ENCODE results near the gene TBC1D1.

The TBC1D1 gene

DNA sequence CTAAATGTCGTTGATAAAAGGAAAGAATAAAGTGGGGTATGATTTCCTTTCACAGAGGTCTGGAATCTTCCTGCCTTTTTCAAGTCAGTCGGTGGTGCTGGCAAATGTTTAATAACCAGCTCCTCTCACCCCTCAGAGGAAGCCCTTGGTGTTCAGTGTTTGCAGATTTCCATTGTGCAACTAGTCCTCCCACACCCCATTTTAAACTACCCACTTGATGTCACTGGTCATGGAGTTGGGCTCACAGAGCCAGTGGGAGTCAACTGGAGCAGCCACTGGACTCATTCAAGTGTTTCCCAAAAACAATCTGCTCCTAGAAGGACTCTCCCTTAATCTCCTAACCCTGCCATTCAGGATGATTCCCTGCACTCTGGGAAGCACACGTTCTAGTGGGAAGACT, 218.5 kb downstream of the TBC1D1 start:
- no peak for DNase-seq

DNA sequence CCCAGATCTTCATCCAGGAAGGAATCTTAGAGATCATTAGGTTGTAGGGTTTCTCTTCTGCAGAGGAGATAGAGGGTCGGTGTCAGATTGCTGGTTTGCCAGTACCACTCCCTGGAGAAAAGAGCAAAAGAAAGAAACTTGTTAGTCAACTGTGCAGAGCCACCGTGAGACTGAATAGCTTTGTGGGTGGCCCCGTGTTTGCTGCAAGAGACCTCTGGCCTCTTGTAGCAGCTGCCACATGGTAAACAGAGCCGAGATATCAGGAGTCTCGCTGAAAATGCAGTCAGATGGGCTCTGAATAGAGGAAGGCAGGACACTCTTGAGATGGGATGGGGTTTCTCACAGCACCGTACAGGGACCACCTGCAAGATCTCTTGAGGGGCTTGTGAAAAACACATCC, 219.0 kb downstream of the TBC1D1 start:
- no peak for DNase-seq

DNA sequence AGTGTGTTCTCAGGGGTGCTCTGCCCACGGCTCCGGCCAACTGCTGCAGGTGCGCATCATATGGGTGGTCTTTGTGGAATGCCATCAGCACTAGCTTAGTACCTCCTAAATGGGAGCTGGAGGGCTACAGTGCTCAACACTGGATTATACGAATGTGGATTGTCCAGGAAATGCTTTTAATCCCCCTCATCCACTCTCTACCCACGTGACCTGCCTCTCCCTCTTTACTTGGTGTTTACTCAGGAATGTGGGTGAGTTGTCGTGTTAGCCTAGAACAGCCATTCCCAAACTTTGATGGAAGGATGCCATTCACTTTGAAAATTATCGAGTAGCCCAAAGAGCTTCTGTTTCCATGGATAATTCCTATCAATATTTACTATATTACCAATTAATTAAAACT, 220.1 kb downstream of the TBC1D1 start:
- no peak for DNase-seq

DNA sequence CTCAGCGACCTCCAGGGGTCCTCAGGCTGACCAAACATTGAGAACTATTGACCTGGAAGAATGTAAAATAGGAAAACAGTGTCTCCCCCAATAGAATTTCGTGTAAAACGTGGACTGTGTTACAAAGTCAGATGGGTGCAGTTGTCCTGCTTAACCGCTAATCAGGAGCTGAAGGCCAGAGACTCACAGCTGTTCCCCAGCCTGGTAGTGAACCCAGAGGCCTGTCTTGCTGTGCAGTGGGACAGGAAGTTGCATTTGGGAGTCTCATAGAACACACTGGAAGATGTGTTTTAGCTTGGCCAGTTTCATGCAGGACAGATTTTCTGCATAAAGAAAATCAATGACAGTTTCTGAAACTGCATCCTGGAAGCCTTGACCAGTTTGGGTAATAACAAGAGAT, 220.8 kb downstream of the TBC1D1 start:
- no peak for DNase-seq

DNA sequence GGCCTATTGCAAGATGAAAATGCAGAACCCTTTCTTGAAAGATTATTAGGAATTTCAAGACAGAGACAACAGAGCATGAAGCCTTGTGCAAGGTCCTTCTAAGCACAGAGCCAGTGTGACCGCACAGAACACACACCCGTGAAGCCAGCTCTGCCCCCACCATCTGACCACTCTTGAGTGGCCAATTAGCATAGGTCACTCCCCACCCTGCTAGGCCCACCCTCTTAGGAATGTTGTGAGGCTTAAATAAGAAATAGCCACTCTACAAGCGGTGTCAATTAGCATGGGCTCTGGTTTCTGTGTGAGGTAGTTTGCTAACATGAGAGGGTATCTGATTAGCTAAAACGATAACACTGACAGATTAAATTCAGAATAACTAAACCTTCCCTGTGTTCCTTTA, 222.2 kb downstream of the TBC1D1 start:
- DNase-seq, result no peak

DNA sequence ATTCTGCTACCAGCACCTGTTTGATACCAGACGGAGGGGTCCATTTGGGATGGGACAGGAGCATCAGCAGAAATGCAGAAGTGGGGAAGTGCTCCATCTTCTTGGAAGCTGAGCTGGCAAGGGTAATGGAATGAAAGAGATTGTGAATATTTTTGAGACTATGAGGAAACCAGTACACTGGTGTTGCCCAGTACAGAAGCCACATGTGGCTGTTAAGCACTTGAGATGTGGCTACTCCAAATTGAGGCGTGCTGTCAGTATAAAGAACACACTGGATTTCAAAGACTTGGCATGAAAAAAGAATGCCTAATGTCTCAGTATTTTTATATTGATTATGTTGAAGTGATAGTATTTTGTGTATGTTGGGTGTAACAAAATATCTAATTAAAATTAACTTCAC, 222.7 kb downstream of the TBC1D1 start:
- DNase-seq, result no peak

DNA sequence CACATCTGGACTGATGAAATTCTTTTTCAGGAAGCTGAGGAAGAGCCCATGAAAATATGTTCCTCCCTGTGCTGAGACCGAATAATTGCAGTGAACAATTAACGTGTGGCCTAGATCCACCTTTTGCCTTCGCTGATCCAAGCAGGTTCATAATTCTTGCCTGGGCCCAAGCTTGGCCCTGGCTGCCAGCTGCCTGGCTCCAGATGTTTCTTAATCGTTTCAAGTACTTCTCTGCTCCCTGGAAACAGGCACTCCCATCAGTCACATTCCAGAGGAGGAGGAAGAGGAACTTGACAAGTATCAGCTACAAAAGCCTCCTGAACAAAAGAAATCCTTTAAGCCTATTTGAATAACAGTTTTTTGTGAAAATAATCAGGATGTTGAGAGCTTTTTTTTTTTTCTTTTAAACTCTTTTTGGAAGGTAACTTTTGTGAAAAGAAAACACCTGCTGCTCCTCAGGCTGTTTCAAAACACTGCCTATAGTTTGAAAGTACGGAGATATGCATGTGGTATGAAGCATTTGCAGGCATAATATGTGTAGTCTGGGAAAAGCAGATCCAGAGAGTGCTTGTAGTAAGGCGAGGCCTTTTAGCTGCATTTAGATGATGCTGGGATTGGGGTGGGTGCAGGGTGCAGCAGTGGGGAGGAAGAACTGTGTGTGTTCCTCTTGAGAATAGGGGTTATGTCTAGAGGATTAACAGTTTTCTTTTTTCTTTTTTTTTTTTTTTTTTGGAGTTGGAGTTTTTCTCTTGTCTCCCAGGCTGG, 223.7 kb downstream of the TBC1D1 start:
- no peak for DNase-seq

DNA sequence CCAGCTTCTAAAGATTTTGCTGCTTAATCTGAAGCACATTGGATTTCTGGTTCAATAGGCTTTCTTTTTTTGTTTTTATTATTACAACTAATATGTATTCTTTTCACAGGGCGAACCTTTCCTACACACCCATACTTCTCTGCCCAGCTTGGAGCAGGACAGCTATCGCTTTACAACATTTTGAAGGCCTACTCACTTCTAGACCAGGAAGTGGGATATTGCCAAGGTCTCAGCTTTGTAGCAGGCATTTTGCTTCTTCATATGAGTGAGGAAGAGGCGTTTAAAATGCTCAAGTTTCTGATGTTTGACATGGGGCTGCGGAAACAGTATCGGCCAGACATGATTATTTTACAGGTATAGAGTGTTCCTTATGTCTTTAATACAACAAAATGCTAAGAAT, 224.7 kb downstream of the TBC1D1 start:
- DNase-seq, result no peak

DNA sequence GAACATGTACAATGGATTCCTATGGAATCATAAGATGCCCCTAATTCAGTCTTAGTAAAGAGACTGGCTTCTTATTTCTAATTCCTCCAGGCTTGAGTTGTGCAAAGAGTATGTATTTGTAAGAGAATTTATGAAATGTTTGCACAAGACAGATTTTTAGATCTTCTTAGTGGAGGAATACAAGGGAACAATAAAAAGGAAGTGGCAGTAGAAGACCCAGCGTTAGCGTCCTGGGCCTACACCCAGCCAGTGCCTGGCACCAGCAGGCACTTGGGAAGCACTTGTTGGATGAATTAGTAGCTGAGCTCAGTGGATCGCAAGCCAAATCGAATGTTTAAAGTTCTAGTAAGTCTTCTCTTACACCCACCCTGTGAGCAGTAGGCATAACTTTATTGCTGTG, 226.7 kb downstream of the TBC1D1 start:
- DNase-seq, result no peak

DNA sequence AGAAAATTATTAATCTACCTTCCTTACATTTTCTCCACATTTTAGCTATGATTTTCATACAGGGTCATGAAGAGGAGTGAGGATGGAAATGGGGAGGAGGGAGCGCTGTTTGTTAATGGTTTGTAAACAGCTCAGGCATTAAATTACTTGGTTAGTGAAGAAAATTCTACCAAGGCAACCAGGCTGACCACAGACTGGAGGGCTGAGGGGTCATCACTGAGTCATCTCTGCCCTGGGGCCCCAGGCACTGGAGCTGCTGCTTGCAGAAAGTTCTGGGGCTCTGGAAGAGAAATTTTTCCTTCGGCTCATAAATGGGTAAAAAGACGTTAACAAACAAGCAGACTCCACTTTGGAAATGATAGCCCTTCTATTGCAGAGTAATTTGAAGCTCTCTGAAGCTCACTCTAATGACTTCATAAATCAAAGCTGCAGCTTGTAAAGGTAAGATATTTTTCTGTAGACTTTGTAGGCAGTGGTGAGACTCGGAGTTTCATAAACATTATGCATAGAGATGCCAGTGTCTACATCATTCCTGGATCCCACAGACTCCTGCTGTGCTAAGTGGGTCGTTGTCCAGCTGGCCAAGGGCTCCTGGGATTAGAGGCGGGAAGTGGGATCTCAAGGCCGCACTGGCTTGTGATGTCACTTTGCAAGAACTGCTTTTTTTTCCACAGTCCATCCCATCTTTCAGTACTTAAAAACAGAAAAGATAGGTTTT, 228.9 kb downstream of the TBC1D1 start:
- DNase-seq, result no peak

DNA sequence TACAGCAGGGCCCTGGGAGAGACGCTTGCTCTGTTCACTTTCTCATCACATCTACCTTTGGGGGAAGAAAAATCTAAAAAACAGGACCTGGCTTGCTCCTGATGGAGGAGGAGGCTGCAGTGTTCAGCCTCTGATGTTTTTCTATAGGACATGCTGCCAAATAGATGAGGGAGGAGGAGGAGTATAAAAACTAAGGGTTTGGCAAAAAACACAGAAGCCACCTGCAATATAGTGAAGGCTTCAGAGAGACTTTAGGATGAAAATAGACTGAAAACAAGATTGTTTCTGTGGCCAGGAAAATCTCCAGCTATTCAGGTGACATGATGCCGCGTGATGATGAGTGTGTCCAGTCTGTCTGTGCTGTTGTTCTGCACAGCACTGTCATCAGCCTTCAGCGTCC, 229.9 kb downstream of the TBC1D1 start:
- no peak for DNase-seq

DNA sequence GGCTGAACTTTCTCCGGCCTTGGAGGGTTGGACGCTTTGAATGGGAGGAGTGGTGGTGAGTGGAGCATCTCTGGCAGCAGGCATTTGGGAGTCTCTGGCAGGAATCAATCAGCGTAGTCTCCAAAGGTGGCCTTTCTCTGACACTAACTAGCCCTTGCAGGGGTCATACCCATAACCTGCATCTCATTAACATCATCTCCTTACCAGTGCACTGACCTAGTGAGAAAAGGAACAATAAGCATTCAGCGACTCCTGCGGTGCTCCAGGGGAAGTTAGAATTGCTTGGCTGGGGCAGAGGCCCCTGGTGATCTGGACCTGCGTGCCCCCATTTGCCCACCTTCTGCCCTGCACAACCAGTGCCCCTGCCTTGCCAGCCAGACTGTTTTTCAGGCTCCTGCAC, 231.2 kb downstream of the TBC1D1 start:
- DNase-seq, result no peak

DNA sequence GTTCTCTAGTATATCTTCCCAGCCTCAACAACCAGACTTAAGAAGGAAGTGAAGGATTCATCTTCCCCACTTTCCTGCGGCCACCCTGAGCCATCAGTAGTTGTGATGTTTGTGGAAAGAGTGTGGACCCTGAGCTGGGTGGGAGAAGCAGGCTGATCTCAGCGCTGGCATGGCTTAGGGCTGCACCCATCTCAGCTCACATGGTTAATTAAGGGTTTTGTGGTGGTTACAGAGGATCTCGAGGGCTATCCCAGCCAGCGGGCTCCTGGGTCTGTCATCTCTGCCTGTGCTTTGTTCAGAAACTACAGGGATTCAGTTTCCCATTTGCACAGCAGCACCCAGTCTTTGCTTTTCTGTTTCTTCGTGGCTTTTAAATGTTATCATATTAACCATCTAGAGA, 232.7 kb downstream of the TBC1D1 start:
- no peak for DNase-seq

DNA sequence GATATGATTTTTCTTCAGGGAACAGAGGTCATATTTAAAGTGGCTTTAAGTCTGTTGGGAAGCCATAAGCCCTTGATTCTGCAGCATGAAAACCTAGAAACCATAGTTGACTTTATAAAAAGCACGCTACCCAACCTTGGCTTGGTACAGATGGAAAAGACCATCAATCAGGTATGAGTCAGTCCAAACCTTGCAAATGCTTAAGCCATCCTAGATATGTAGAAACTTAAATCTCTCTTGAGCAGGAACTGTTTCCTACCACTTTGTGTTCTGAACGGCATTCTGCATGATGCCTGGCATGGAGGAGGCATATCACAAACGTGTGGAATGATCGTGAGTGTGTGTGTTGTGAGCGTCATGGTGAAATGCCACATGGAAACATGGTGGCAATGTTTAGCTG, 234.1 kb downstream of the TBC1D1 start:
- no peak for DNase-seq

DNA sequence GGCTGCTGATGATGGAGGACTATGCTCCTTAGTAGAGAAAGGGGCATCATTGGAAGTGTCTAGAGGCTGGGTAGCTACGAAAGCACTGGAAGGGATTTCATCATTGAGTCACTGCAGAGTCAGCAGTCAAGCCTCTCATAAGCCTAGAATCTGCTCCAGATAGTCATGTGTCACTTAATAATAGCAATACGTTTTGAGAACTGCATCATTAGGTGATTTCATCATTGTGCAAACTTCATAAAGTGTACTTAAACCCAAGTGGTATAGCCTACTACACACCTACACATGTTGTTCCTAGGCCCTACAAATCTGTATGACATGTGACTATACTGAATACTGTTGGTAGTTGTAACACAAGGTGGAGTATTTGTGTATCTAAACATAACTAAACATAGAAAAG, 234.9 kb downstream of the TBC1D1 start:
- DNase-seq, result no peak

DNA sequence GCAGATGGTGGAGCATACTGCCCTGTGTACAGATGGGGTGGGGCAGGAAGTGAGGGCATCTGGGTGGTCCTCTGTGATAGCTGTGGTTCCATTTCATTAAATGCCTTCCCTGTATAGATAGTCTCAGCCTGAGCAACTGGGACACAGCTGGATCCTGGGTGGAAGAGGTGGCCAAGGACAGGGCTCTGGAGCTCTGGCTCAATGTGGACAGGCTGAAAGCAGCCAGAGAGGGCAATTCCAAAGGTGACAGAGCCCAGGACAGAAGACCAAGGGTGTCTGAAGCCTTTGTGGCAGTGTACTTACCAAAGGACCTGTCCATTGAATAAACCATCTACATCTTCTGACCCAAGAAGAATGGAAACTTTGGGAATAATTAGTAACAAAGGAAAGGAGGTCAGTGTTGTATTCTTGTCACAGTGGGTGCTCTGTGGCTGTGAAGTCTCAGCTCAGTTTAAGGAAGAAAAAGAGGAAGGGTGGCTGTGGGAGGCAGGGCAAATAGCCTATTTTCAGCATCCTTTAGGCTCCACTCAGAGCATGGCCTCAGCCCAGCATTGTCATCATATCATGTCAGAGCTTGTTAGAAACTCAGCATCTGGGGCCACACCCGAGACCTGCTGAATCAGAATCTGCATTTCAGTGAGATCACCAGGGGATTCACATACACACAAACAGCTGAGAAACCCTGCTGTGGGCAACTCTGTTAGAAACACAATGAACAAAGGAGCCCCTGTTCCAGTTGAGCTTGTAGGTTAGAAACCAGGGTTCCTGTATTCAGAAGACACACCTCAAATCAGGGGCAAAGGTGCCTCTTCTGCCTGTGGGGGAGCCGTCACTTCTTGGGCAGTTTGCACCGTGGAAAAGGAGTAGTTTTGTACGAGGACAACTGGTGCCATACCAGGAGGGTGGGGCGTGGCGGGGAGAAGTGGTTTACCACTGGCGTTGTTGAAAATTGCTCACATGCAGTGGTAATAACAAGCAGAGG, 237.9 kb downstream of the TBC1D1 start:
- peak; percentile 84 for DNase-seq

DNA sequence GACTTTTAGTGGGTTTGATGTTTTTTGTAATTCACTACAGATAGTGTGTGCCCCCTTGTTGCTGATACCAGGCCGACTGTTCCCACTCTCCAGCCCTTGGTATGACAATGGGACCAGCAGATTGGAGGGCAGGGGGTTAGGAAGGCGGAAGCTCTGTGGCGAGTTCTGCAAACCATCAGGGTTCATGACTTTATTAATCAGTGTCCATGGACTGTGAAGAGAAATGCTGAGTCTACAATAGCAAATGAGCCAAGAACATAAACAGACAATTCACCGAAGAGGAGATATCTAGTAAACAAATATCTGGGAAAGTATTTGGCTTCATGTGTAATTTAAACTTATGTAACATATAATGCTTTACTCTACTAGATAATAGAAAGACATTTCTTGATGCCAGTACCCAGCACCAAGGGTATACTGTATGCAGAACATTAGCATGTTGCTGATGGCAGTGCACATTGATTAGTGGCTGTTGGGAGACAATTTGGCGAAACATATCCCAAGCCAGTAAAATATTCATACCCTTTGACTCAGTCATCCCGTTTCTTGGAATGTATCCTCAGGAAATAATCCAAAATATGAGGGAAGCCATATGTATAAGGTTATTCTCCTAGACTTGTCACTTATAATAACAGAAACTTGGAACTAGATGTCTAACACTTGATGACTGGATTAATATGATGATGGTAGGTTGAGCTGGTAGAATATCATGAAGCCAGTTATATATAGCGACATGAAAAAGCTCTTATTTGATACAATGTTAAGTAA, 238.8 kb downstream of the TBC1D1 start:
- DNase-seq, result no peak

DNA sequence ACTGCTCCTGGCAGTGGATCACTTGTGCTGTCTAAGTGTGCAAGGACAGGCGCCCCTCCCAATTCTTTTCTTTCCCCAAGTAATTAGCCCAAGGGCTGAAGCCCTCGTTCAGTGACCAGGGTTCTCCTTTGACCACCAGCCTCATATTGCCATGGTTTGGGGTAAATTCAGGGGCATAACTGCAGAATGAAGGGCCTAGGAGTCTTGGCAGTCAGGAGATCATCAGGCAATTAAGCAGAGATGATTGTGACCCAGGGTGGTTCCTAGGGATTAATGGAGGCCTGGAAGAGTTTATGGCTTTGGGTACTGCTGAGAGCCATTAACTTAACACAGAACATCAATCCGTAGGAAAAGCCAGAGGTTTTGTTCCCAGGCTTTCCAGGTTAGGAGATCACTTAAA, 240.0 kb downstream of the TBC1D1 start:
- DNase-seq, result peak in 1 of 2 experiments; percentile 28

DNA sequence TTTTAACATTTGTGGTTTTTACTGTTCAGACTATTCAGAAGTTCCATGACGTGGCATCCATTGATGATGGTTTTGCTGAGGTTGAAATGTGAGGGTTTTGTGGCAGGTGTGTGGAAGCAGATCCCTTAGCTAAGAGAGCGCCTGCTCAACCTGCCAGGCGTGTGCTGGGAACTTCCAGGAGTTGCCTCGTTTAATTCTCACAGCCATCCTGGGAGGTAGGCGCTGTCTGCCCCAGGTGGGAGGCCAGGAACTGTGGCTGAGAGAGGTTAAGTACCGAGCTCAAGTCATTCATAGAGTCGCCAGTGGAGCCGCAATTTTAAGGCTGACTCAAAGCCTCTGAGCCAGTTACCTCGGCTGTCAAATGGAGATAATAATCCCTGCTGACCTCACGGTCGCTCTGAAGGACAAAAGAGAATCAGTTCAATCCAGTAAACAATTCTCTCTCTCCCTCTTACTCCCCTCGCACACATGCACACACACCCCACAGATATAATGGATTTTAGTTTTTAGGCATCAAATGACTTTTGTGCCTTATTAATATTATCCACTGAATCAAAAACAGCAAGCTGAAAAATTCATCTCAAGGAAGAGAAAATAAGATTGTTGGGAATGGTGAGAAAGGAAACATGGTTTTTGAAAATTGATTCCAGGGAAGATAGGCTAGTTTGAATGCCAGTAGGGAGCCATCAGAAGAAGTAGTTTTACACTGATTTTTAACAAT, 240.6 kb downstream of the TBC1D1 start:
- DNase-seq, result peak; percentile 85 to 86

DNA sequence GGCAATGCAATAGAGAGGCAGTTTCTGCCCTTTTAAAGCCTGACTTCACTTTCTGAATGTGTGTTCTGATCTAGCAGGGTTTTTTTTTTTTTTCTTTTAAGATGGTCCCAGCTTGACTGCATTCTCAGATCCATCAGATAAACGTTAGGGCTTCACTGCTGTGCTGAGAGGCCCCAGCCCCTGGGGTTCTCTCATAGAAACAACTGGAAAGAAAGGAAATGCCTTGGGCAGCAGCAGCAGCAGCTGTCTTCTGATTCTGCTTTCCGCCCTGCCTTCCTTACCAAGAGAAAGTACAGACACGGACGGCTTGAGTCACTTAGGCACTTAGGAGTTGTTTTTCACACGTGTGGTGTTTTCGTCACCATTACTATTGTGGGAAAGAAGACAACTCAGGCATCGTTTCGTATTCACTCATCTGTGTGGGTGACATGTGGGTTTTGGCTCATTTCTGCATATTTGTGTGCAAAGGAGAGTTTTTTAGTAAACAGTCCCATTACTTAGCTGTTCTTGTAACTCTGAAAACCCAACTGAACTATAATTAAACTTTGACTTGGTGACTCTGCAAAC, 241.3 kb downstream of the TBC1D1 start:
- peak; percentile 71 to 75 for DNase-seq

DNA sequence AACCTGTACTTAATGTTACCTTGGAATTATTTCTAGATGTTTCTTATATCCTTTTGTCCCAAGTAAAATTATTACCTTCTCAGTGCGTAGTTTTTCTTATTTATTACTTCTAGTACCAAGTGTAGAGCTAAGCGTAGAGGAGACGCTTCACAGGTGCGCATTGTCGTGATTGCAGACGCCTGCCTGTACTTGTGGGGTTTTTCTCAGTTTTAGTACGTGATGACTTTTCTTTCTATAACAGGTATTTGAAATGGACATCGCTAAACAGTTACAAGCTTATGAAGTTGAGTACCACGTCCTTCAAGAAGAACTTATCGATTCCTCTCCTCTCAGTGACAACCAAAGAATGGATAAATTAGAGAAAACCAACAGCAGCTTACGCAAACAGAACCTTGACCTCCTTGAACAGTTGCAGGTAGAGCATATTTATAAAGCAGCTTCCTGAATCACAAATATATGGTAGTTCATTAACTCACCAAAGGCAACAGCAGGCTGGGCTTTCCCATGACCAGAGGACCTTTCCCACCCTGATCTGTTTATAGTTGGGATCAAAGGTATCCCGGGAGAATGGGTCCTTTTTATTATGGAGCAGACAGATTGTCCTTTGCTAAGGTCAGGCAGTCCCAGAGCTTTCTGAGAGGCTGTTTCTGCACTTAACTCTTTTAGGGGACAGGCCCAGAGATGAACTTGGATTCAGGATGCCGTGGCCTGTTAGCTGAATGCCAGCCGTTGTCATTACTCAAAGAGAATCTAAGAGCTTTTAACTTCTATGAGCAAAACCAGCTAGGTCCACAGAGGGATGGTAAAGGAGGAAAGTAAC, 242.2 kb downstream of the TBC1D1 start:
- DNase-seq, result no peak
